ENCODE measurements around the gene KRTAP2-1.
"Not testable (repeated sequence)": the region's sequence is repeated elsewhere in the genome, so short reads cannot be mapped to it uniquely, and the experiment has no call there.

Gene KRTAP2-1

DNA sequence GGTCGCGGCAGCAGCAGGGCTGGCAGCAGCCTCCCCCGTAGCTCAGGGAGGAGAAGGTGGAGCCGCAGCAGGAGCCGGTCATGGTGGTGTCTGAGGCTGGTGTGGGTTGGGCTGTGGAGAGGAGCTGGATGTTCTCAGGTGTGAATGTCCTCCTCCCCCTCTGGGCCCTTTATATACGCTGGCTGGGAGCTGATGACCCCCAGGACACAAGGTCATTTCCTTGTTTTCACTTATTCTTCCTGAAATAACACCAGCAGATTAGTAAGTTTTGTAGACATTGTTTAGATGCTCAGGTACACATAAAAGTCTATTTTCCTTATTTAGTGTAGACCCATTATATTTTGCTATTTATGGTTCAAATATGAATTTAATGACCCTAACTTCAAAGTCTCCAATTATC, 8.0 kb upstream of the KRTAP2-1 start, which contains the start of gene KRTAP2-2:
Gene KRTAP2-2, minus strand, starts transcription at position 101 of the 400 bp plus-strand sequence. Its CDS starts 19 bp downstream, at position 82.
- not testable (repeated sequence) for DNase-seq

DNA sequence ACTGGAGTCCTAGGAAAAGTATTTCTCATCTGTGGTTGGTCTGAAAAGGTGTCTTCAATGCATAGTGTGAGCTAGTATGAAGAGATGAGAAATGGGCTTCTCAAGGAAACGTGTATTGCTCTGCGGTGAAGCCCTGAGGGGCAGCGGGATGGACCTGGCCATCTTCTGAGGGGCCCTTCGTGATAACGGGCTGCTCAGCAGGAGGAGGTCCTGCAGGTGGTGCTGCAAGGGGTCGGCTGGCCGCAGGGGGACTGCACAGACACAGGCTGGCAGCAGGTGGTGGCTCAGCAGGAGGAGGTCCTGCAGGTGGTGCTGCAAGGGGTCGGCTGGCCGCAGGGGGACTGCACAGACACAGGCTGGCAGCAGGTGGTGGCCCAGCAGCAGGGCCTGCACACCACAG, 7.4 kb upstream of the KRTAP2-1 start:
- DNase-seq, result not testable (repeated sequence)

DNA sequence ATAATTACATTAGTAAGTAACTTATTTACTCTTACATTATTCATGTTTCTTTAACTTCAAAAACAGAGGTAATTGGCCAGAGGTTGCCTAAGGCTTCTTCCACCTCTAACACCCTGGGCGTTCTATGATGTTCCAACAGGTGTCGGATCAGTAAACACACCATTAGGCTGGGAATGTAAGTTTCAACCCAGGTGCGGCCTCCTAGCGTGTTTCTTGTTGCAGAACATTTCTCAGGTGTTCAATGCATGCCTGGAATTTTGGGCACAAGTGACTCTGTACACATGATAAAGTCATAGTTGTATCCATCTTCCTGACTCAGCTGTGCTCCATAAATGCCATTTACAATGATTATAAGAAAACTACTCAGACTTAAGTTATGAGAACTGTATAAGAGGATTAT, 6.9 kb upstream of the KRTAP2-1 start:
- no peak for DNase-seq

DNA sequence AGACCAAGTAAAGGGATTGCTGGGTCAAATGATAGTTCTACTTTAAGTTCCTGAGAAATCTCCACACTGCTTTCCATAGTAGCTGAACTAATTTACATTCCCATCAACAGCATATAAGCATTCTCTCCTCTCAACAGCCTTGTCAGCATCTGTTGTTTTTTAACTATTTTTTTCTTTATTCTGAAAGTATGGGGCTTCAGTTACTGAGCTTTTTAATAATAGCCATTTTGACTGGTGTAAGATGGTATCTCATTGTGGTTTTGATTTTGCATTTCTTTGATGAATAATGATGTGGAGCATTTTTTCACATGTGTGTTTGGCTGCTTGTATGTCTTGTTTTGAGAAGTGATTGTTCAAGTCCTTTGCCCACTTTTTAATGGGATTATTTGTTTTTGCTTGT, 5.5 kb upstream of the KRTAP2-1 start:
- DNase-seq, result no peak

DNA sequence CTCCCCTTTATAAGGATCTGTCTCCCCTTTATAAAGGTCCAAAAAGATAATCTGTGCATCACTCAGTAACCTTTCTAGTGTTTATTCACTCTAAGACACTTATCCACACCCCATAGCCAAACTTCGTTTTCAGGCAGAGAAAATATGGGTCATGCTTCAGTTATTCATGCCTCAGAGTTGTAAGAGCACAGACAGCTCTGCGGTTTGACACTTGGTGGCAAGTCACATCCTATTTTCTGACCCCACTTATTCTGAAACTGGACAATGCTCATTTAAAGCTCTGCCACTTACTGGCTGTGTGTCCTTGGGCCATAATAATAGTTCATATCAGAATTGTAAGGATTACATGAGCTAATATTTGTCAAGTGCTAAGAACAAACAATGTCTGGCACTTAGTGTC, 2.0 kb upstream of the KRTAP2-1 start:
- DNase-seq, result no peak

DNA sequence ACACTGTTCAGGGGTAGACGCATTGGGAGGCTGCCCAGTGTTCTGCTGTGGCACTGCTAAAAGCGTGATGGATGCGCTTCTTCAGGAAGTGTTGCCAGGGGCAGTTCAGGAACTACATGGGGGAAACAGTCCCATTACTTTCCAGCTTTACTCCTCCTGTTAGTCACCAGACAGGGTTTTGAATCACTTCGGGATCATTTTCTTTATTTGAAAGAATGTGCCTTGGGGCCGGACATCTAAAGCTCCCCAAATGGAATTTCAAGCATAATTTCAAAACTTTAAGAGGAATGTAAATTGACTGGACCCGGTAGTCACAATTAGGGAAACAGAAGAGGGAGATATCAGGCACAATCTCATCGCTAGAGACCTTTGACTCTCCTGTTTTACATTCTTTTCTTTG, 1.3 kb upstream of the KRTAP2-1 start:
- no peak for DNase-seq

DNA sequence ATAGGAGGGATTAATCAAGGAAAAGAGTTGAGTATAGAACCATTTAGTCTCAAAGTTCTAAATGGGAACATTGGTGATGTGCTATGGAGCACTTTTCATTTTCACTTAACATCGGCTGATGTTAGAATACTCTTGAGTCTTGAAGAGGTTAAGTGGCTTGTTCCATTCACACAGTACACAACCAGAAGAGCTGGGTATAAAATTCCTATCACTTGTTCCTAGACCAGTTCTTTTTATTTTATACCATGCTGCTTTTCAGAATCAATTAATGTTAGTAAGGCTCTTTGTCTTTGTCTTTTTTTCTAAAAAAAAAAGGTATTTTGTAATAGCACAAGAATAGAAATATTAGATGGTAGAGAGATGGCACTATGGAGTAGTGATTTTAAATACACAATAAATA, 4.2 kb downstream of the KRTAP2-1 start:
- no peak for DNase-seq

DNA sequence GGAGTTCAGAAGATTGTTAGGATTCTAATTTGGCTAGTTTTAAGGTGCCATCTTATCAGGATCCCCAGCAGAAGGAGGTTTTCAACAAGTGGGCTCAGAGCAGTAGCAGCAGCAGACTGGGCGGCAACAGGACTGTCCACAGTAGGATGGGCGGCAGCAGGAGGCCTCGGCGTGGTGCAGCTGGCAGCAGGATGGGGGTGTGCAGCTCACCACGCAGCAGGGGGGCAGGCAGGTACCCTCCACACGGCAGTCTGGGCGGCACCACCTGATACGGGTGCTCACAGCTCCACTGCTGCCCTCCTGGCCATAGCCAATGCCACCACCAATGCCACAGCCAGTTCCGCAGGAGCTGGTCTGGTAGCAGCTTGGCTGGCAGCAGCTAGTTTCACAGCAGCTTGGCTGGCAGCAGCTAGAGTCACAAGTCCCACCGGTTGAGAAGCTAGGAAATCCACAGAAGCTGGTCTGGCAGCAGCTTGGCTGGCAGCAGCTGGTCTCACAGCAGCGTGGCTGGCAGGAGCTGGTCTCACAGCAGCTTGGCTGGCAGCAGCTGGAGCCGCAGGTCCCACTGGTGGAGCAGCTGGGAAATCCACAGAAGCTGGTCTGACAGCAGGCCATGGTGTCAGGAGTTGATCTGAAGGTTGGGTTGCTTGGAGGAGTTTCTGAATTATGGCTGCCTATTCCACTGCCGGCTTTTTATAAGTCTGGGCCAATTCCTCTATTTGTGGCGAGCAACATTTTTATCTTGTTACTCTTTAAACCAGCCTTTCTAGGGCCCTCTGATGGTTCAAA, 6.1 kb downstream of the KRTAP2-1 start, which contains the start of gene KRTAP1-1:
Gene KRTAP1-1, minus strand, starts transcription at position 668 of the 789 bp plus-strand sequence. Its CDS starts 53 bp downstream, at position 615.
- DNase-seq, result not testable (repeated sequence)

DNA sequence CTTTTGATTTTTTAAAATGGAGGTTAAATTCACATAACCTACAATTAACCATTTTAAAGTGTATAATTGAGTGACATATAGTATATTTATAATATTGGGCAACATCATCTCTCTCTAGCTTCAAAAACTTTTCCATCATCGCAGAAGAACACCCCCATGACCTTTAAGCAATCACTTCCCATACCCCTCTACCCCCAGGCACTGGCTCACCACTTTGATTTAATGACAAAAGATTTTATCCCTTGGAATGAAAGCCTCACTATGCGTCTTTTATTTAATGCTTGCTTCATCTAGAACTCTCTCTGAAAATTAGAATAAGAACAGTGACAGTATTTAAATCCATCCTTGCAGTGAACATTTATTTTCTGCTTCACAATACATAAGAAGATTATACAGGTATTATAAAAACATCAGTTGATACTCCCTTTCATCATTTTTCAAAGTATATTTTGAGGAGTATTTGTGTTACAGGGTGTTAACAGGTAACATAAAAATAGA, 9.2 kb downstream of the KRTAP2-1 start:
- DNase-seq, result no peak

DNA sequence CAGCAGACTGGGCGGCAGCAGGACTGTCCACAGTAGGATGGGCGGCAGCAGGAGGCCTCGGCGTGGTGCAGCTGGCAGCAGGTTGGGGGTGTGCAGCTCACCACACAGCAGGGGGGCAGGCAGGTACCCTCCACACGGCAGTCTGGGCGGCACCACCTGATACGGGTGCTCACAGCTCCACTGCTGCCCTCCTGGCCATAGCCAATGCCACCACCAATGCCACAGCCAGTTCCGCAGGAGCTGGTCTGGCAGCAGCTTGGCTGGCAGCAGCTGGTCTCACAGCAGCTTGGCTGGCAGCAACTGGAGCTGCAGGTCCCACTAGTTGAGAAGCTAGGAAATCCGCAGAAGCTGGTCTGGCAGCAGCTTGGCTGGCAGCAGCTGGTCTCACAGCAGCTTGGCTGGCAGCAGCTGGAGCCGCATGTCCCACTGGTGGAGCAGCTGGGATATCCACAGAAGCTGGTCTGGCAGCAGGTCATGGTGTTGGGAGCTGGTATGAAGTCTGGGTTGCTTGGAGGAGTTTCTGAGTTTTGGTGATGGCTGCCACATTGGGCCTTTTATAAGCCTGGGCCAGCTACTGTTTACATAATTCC, 12.7 kb downstream of the KRTAP2-1 start, which contains the start of gene KRTAP1-3:
Gene KRTAP1-3, minus strand, starts transcription at position 529 of the 590 bp plus-strand sequence. Its CDS starts 53 bp downstream, at position 476.
- DNase-seq, result not testable (repeated sequence)

DNA sequence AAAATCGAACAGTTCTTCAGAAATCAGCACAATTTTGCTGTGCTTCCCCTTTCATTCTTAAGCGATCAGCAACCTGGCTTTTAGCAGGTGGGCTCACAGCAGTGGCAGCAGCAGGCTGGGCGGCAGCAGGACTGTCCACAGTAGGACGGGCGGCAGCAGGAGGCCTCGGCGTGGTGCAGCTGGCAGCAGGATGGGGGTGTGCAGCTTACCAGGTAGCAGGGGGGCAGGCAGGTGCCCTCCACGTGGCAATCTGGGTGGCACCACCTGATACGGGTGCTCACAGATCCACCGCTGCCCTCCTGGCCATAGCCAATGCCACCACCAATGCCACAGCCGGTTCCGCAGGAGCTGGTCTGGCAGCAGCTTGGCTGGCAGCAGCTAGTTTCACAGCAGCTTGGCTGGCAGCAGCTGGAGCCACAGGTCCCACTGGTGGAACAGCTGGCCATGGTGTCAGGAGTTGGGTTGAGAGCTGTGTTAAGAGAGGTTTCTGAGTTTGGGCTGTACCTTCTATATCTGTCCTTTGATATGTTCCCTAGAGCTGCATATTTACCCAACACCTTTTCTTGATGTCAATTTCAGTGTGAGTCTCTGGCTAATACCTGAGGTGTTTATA, 17.4 kb downstream of the KRTAP2-1 start, which contains the start of gene KRTAP1-4:
Gene KRTAP1-4, minus strand, starts transcription at position 563 of the 613 bp plus-strand sequence. Its CDS starts 117 bp downstream, at position 446.
- DNase-seq, result no peak

DNA sequence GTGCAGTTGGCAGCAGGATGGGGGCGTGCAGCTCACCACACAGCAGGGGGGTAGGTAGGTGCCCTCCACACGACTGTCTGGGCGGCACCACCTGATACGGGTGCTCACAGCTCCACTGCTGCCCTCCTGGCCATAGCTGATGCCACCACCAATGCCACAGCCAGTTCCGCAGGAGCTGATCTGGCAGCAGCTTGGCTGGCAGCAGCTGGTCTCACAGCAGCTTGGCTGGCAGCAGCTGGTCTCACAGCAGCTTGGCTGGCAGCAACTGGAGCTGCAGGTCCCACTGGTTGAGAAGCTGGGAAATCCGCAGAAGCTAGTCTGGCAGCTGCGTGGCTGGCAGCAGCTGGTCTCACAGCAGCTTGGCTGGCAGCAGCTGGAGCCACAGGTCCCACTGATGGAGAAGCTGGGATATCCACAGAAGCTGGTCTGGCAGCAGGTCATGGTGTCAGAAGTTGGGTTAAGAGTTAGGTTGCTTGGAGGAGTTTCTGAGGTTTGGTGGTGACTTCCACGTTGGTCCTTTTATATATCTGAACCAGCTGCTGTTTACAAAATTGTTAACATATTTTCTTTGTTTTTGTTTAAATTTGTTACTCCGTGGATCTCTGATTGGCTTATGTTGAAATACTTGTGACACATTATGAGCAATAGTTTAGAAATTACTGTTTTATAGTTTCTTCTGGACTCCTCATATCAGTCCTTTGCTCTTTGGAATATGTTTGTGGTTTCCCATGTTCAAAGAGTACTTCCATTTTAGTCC, 20.2 kb downstream of the KRTAP2-1 start, which contains the start of gene KRTAP1-5:
Gene KRTAP1-5, minus strand, starts transcription at position 494 of the 757 bp plus-strand sequence. Its CDS starts 53 bp downstream, at position 441.
- no peak for DNase-seq

DNA sequence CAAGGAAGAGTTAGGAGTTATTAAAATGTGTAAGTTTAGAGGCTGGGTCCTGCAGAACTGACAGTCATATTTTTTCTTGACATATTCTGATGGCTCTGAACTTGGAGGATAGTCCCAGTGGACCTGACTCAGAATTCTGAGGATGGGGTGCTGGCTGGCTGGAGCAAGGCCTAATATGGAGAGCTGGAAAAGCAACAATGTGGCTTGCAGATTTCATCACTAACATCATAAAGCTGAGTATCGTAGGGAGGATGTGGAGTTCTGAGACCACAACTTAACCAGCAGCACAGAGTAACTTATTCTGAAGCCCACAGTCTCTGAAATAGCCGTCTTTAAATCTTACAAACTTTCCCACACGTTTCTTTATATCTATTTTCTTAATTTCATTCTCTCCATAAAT, 22.4 kb downstream of the KRTAP2-1 start:
- no peak for DNase-seq

DNA sequence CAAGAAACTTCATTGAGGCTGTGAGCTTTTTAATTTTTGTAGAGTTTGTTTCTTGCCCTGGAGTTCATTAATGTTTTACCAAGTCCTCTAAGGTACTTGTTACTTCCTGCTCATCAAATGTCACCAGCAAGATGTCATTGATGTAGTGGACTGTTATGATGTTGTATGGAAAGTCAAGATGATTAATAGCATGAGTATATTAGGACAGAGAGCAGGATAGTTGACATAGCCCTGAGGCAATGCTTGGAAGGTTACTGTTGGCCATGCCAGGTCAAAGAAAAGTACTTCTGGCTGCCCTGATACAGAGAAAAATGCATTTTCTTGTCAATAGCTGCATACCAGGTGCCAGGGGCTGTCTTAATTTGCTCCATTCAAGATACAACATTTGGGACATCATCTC, 26.8 kb downstream of the KRTAP2-1 start:
- DNase-seq, result no peak

DNA sequence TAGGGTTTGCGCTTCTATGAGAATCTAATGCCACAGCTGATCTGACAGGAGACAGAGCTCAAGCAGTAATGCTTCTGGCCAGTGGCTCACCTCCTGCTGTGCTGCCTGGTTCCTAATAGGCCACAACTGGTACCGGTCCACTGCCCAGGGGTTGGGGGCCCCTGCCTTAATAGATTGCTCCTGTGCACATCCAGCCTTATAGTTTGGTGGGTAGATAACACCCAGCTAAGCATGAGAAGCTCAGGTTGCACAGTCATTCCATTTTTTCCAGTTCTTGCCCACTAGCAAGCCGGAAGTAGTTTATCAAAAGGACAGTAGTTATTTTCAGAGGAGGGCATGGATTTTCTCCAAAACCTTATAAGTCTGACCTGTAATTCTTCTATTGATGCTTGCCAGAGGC, 27.7 kb downstream of the KRTAP2-1 start:
- DNase-seq, result no peak

DNA sequence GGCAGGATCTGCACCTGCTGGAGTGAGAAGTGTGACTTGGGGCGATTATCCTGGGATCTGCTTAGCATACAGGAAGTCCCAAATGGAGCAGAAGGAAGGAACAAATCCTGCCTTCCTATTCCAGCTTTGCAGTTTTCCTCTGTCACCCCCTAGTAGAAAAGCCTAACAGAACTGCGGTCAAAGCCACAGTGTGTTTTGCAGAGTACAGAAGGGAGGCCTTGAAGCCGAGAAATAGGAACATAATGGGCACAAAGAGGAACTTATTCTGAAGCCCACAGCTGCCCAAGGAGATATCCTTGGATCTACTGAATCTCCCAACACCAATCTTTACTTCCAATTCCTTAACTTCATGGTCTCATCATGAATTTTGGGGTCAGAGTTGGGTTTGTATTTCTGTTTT, 28.6 kb downstream of the KRTAP2-1 start:
- DNase-seq, result no peak

DNA sequence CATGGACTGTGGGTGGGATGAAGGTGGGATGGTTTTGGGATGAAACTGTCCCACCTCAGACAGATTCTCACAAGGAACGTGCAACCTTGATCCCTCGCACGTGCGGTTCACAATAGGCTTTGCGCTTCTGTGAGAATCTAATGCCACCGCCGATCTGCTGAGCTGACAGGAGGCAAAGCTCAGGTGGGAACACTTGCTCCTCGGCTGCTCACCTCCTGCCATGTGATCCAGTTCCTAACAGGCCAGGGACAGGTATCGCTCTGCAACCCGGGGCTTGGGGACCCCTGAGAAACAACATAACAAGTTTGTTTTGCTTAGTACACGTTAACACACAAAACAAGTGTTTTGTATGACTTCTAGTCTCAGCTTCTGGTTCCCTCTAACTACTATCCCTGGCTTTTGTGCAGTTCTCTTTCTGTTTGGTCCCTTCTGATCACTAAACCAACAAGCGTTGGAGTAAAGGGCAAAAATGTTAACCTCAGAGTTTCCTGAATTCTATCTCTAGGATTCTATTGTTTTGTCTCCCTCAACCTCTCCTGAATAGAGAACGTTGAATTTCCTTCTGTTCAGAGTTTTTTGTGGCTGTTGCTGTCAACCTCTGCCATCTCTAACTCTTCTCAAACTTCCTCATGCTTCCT, 30.4 kb downstream of the KRTAP2-1 start:
- no peak for DNase-seq

DNA sequence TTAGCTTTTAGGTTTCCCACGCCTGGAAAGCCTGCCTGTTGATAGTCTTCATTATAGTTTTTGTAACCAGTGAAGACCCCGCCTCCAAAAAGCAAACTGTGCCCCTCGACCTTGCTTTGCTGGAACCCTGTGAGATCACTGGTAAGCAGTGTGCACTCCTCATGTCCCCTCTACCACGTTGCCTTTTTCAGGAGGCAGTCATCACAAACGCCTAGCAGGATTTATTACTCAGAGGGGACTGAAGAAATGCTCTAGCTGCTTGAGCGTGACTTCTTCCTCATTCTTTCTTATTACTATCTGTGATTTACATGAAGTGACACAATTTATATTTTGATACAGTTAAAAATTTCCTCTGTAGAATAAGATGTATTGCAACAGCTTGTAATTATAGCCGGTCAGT, 31.7 kb downstream of the KRTAP2-1 start:
- DNase-seq, result no peak

DNA sequence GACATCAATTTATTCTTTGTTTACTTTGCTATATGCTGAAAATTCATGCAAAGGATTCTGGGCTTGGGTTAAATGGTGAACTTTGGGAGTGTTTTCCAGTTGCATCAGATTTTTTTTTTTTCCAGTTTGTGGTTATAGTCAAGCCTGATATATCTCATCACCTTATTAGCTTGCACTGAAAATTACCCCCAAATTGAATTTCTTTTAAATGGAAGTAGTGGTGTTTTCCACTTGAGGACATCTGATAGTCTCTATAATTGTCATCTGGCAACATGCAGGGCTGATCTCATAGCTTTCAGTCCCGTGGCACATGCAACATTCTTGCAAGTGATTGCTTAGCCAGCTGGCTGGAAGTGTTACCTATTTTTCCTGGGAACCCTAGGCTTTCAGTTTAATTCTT, 33.5 kb downstream of the KRTAP2-1 start:
- DNase-seq, result no peak

DNA sequence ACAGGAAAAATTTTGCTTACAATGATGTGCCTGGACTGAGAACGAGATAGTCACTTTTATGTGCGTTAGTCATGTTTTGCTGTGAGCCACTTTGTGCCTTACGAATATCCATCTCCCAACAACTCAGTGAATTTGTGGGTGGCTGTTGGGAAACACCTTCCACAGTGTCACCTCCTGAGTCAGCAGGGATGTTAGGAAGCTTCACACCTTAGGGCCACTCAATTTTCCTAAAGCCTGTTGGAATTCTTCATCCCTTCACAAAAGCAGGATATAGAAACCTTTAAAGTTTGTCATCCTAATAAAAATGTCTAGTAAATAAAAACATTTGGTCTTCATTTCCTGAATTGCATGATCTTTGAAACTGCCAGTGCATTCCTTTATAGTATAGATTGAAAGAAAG, 33.9 kb downstream of the KRTAP2-1 start:
- DNase-seq, result no peak

DNA sequence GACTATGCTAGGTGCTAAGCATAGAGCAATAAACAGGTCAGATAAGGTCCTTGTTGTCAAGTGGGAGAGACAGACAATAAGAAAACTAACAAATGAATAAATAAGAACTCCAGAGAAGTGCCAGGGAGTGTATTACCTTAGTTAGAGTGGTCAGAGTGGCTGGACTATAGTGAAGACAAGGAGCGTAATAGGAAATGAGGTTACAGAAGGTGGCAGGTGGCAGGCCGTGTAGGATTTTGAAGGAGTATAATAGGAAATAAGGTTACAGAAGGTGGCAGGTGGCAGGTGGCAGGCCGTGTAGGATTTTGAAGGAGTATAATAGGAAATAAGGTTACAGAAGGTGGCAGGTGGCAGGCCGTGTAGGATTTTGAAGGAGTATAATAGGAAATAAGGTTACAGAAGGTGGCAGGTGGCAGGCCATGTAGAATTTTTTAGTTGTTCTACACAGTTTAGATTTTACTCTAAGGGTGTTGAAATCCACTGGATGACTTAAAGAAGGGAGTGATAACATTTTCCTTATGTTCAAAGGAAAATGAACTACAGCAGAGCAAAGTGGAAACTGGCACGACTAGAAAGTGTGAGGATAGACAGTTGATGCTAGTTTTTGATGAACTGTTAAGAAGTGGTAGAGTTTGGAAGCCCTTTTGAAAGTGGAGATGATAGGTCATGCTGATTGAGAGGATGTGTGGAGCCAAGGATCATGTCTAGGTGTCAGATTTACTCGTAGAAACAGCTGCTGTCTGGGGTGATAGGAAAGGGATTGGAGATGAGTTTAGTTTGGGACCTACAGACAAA, 34.6 kb downstream of the KRTAP2-1 start:
- DNase-seq, result no peak
